ENCODE data around the gene ISM1.

ISM1 gene

GRCh38 chr20:13205848-13206434, 15.1 kb upstream of the ISM1 start:
- Histone ChIP-seq H3K4me3 (ENCODE audit: low read depth in 1 of 2, low read length in 2 of 2) (no peak overlapping the region), H3K4me1 (ENCODE audit: control insufficient read depth in 1 of 2, insufficient read depth in 2 of 2, low read length in 2 of 2) (no peaks in the 10 kb centered on the region), H3K27me3 (ENCODE audit: low read depth, low read length) (no peaks in the 10 kb centered on the region), H3K36me3 (ENCODE audit: control insufficient read depth in 1 of 2, insufficient read depth in 2 of 2, low read length in 2 of 2) (no peaks in the 10 kb centered on the region), H3K27ac (ENCODE audit: low read length) (no peak overlapping the region), H3K9me3 (ENCODE audit: control insufficient read depth in 1 of 2, low read length in 2 of 2) (no peaks in the 10 kb centered on the region)

GRCh38 chr20:13207016-13207415, 14.1 kb upstream of the ISM1 start:
- H3K4me3 ChIP-seq (ENCODE audit: low read depth in 1 of 2, low read length in 2 of 2): no peak overlapping the region
- no peaks in the 10 kb centered on the region for H3K4me1 ChIP-seq (ENCODE audit: control insufficient read depth in 1 of 2, insufficient read depth in 2 of 2, low read length in 2 of 2)
- H3K36me3 ChIP-seq (ENCODE audit: control insufficient read depth in 1 of 2, insufficient read depth in 2 of 2, low read length in 2 of 2): no peaks in the 10 kb centered on the region
- no peaks in the 10 kb centered on the region for H3K27me3 ChIP-seq (ENCODE audit: low read depth, low read length)
- H3K9me3 ChIP-seq (ENCODE audit: control insufficient read depth in 1 of 2, low read length in 2 of 2): no peaks in the 10 kb centered on the region
- no peak overlapping the region for H3K27ac ChIP-seq (ENCODE audit: low read length)

- H3K27ac ChIP-seq (ENCODE audit: low read length): no peak overlapping the region
- H3K4me1 ChIP-seq (ENCODE audit: control insufficient read depth in 1 of 2, insufficient read depth in 2 of 2, low read length in 2 of 2): no peaks in the 10 kb centered on the region
- H3K27me3 ChIP-seq (ENCODE audit: low read depth, low read length): no peaks in the 10 kb centered on the region
- H3K36me3 ChIP-seq (ENCODE audit: control insufficient read depth in 1 of 2, insufficient read depth in 2 of 2, low read length in 2 of 2): no peaks in the 10 kb centered on the region
- H3K9me3 ChIP-seq (ENCODE audit: control insufficient read depth in 1 of 2, low read length in 2 of 2): no peaks in the 10 kb centered on the region
- no peak overlapping the region for H3K4me3 ChIP-seq (ENCODE audit: low read depth in 1 of 2, low read length in 2 of 2)
Measured at GRCh38 chr20:13211956-13212618, 9.0 kb upstream of the ISM1 start.

- no peak overlapping the region for H3K27ac ChIP-seq (ENCODE audit: low read length)
- no peaks in the 10 kb centered on the region for H3K27me3 ChIP-seq (ENCODE audit: low read depth, low read length)
- H3K4me3 ChIP-seq (ENCODE audit: low read depth in 1 of 2, low read length in 2 of 2): no peak overlapping the region
- H3K36me3 ChIP-seq (ENCODE audit: control insufficient read depth in 1 of 2, insufficient read depth in 2 of 2, low read length in 2 of 2): no peaks in the 10 kb centered on the region
- H3K9me3 ChIP-seq (ENCODE audit: control insufficient read depth in 1 of 2, low read length in 2 of 2): no peaks in the 10 kb centered on the region
- H3K4me1 ChIP-seq (ENCODE audit: control insufficient read depth in 1 of 2, insufficient read depth in 2 of 2, low read length in 2 of 2): no peaks in the 10 kb centered on the region
Measured at GRCh38 chr20:13212750-13213149, 8.3 kb upstream of the ISM1 start.

- H3K4me1 ChIP-seq (ENCODE audit: control insufficient read depth in 1 of 2, insufficient read depth in 2 of 2, low read length in 2 of 2): no peaks in the 10 kb centered on the region
- H3K27me3 ChIP-seq (ENCODE audit: low read depth, low read length): peaks cover 4% of the 10 kb centered on the region
- H3K27ac ChIP-seq (ENCODE audit: low read length): no peak overlapping the region
- no peaks in the 10 kb centered on the region for H3K9me3 ChIP-seq (ENCODE audit: control insufficient read depth in 1 of 2, low read length in 2 of 2)
- no peaks in the 10 kb centered on the region for H3K36me3 ChIP-seq (ENCODE audit: control insufficient read depth in 1 of 2, insufficient read depth in 2 of 2, low read length in 2 of 2)
- no peak overlapping the region for H3K4me3 ChIP-seq (ENCODE audit: low read depth in 1 of 2, low read length in 2 of 2)
Measured at GRCh38 chr20:13213335-13213734, 7.7 kb upstream of the ISM1 start.

- Histone ChIP-seq H3K4me3 (ENCODE audit: low read depth in 1 of 2, low read length in 2 of 2) (no peak overlapping the region), H3K27ac (ENCODE audit: low read length) (no peak overlapping the region), H3K27me3 (ENCODE audit: low read depth, low read length) (peaks cover 17% of the 10 kb centered on the region), H3K4me1 (ENCODE audit: control insufficient read depth in 1 of 2, insufficient read depth in 2 of 2, low read length in 2 of 2) (peaks cover 0 to 18% of the 10 kb centered on the region in 2 donors), H3K36me3 (ENCODE audit: control insufficient read depth in 1 of 2, insufficient read depth in 2 of 2, low read length in 2 of 2) (no peaks in the 10 kb centered on the region), H3K9me3 (ENCODE audit: control insufficient read depth in 1 of 2, low read length in 2 of 2) (no peaks in the 10 kb centered on the region)
Measured at GRCh38 chr20:13216533-13216932, 4.5 kb upstream of the ISM1 start.

GRCh38 chr20:13219327-13220193, 1.5 kb upstream of the ISM1 start:
- H3K36me3 ChIP-seq (ENCODE audit: control insufficient read depth in 1 of 2, insufficient read depth in 2 of 2, low read length in 2 of 2): no peaks in the 10 kb centered on the region
- no peaks in the 10 kb centered on the region for H3K9me3 ChIP-seq (ENCODE audit: control insufficient read depth in 1 of 2, low read length in 2 of 2)
- peaks cover 26% of the 10 kb centered on the region for H3K27me3 ChIP-seq (ENCODE audit: low read depth, low read length)
- peaks cover 0 to 27% of the 10 kb centered on the region in 2 donors for H3K4me1 ChIP-seq (ENCODE audit: control insufficient read depth in 1 of 2, insufficient read depth in 2 of 2, low read length in 2 of 2)
- H3K27ac ChIP-seq (ENCODE audit: low read length): no peak overlapping the region
- H3K4me3 ChIP-seq (ENCODE audit: low read depth in 1 of 2, low read length in 2 of 2): peak overlapping the region; percentile 40 to 71

GRCh38 chr20:13220194-13220903, 725 bp upstream of the ISM1 start:
- peaks cover 26% of the 10 kb centered on the region for H3K27me3 ChIP-seq (ENCODE audit: low read depth, low read length)
- no peaks in the 10 kb centered on the region for H3K36me3 ChIP-seq (ENCODE audit: control insufficient read depth in 1 of 2, insufficient read depth in 2 of 2, low read length in 2 of 2)
- H3K4me3 ChIP-seq (ENCODE audit: low read depth in 1 of 2, low read length in 2 of 2): peak overlapping the region; percentile 40 to 71
- H3K27ac ChIP-seq (ENCODE audit: low read length): no peak overlapping the region
- H3K4me1 ChIP-seq (ENCODE audit: control insufficient read depth in 1 of 2, insufficient read depth in 2 of 2, low read length in 2 of 2): peaks cover 0 to 27% of the 10 kb centered on the region in 2 donors
- H3K9me3 ChIP-seq (ENCODE audit: control insufficient read depth in 1 of 2, low read length in 2 of 2): no peaks in the 10 kb centered on the region

GRCh38 chr20:13221313-13221672, 219 bp downstream of the ISM1 start:
- H3K27me3 ChIP-seq (ENCODE audit: low read depth, low read length): peaks cover 26% of the 10 kb centered on the region
- H3K4me1 ChIP-seq (ENCODE audit: control insufficient read depth in 1 of 2, insufficient read depth in 2 of 2, low read length in 2 of 2): peaks cover 0 to 27% of the 10 kb centered on the region in 2 donors
- H3K27ac ChIP-seq (ENCODE audit: low read length): no peak overlapping the region
- H3K4me3 ChIP-seq (ENCODE audit: low read depth in 1 of 2, low read length in 2 of 2): peak overlapping the region in 1 of 2 donors; percentile 79
- H3K36me3 ChIP-seq (ENCODE audit: control insufficient read depth in 1 of 2, insufficient read depth in 2 of 2, low read length in 2 of 2): no peaks in the 10 kb centered on the region
- peaks cover 0 to 1% of the 10 kb centered on the region in 2 donors for H3K9me3 ChIP-seq (ENCODE audit: control insufficient read depth in 1 of 2, low read length in 2 of 2)

GRCh38 chr20:13221673-13222318, 722 bp downstream of the ISM1 start:
- H3K27ac ChIP-seq (ENCODE audit: low read length): no peak overlapping the region
- peaks cover 0 to 4% of the 10 kb centered on the region in 2 donors for H3K9me3 ChIP-seq (ENCODE audit: control insufficient read depth in 1 of 2, low read length in 2 of 2)
- H3K4me1 ChIP-seq (ENCODE audit: control insufficient read depth in 1 of 2, insufficient read depth in 2 of 2, low read length in 2 of 2): peaks cover 0 to 27% of the 10 kb centered on the region in 2 donors
- H3K4me3 ChIP-seq (ENCODE audit: low read depth in 1 of 2, low read length in 2 of 2): peak overlapping the region; percentile 26 to 79
- no peaks in the 10 kb centered on the region for H3K36me3 ChIP-seq (ENCODE audit: control insufficient read depth in 1 of 2, insufficient read depth in 2 of 2, low read length in 2 of 2)
- peaks cover 26% of the 10 kb centered on the region for H3K27me3 ChIP-seq (ENCODE audit: low read depth, low read length)
